Measurements from ENCODE around the gene SOHLH1. TPM values are rescaled to one million over a fixed set of nuclear protein-coding genes. Genes with fewer than 3 reads are reported as not detected.
A peak's percentile ranks its signal among the peaks of the same experiment; 100 is the strongest.

SOHLH1 gene
- polyA plus RNA-seq, 1 of the 3 experiments (the other 2 are of a cell fraction): not detected

DNA sequence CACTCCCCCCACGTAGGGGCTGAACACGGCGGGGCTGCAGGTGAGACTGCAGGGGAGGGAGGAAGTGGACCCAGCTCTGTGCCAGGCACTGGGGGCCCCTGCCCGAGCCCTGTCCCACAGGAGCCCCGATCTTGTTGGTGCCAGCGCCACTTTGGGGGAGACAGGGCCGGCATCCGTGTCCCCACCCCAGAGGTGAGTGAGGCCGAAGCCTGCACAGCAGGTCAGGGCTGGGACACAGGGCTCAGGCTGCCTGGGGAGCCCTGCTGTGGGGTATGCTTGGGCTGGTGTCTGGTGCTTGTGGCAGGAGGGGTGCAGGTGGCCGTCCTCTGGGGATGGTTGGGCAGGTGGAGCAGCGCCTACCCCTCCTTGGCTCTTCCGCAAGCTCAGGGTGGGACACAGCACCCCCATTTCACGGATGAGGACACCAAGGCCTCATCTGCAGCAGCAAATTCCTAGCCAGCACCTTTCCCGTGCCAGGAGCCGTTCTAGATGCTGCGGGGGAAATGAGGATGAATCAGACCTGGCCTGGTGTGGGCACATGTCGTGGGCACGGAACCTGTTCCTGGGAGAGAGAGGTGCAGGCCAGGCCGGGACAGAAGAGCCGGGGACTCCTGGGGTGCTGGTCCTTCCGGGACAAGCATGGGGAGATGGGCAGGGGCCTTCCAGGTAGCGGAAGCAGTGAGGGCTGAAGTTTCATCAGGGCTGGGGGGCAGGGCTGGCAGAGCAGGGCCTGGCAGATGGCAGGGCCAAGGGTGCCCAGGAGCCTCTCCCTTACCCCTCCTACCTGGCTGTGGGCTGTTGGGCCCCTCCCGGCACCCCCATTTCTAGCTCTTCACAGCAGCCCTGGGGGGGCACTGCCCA lies 37.9 kb upstream of the SOHLH1 start:
- Histone ChIP-seq H3K9me3 (no peaks in the 10 kb centered on the region), H3K4me2 (no peak overlapping the region), H3K9ac (no peak overlapping the region), H3F3A (replicated peaks; ENCODE audit: insufficient read depth) (no peaks in the 10 kb centered on the region), H3K4me3 (ENCODE audit: low read depth in 2 of 2, low read length in 1 of 2) (no peak overlapping the region), H3K79me2 (ENCODE audit: insufficient read depth) (no peaks in the 10 kb centered on the region), H4K20me1 (ENCODE audit: insufficient read depth) (no peaks in the 10 kb centered on the region), H3K9me2 (no peaks in the 10 kb centered on the region), H3K4me1 (ENCODE audit: control insufficient read depth in 1 of 2, insufficient read depth in 2 of 2, low read depth in 1 of 2, low read length in 1 of 2) (no peaks in the 10 kb centered on the region), H3K27ac (ENCODE audit: low read depth in 2 of 2, low read length in 1 of 2) (no peak overlapping the region), H2AFZ (ENCODE audit: low read depth) (no peak overlapping the region), H3K36me3 (replicated peaks in 1 of 2; ENCODE audit: control insufficient read depth in 1 of 2, insufficient read depth in 2 of 2, low read length in 1 of 2) (no peaks in the 10 kb centered on the region), H3K27me3 (ENCODE audit: insufficient read depth) (no peaks in the 10 kb centered on the region)
- TF ChIP-seq, protein P1, sequence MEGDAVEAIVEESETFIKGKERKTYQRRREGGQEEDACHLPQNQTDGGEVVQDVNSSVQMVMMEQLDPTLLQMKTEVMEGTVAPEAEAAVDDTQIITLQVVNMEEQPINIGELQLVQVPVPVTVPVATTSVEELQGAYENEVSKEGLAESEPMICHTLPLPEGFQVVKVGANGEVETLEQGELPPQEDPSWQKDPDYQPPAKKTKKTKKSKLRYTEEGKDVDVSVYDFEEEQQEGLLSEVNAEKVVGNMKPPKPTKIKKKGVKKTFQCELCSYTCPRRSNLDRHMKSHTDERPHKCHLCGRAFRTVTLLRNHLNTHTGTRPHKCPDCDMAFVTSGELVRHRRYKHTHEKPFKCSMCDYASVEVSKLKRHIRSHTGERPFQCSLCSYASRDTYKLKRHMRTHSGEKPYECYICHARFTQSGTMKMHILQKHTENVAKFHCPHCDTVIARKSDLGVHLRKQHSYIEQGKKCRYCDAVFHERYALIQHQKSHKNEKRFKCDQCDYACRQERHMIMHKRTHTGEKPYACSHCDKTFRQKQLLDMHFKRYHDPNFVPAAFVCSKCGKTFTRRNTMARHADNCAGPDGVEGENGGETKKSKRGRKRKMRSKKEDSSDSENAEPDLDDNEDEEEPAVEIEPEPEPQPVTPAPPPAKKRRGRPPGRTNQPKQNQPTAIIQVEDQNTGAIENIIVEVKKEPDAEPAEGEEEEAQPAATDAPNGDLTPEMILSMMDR (IDR thresholded peaks at IDR 0.05): no peak
- TF ChIP-seq, protein P2, sequence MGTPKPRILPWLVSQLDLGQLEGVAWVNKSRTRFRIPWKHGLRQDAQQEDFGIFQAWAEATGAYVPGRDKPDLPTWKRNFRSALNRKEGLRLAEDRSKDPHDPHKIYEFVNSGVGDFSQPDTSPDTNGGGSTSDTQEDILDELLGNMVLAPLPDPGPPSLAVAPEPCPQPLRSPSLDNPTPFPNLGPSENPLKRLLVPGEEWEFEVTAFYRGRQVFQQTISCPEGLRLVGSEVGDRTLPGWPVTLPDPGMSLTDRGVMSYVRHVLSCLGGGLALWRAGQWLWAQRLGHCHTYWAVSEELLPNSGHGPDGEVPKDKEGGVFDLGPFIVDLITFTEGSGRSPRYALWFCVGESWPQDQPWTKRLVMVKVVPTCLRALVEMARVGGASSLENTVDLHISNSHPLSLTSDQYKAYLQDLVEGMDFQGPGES (IDR thresholded peaks at IDR 0.05; ENCODE audit: low read depth, low read length): no peak
- TF ChIP-seq, protein P3, sequence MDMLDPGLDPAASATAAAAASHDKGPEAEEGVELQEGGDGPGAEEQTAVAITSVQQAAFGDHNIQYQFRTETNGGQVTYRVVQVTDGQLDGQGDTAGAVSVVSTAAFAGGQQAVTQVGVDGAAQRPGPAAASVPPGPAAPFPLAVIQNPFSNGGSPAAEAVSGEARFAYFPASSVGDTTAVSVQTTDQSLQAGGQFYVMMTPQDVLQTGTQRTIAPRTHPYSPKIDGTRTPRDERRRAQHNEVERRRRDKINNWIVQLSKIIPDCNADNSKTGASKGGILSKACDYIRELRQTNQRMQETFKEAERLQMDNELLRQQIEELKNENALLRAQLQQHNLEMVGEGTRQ (IDR thresholded peaks at IDR 0.05; ENCODE audit: borderline replicate concordance, low read depth, low read length): no peak
- TF ChIP-seq SMC3 (IDR thresholded peaks at IDR 0.05; ENCODE audit: low read depth, low read length): no peak
- no peak for TF ChIP-seq EZH2phosphoT487 (IDR thresholded peaks at IDR 0.05; ENCODE audit: borderline replicate concordance, low read depth)
- 54% methylated on average over 8 of the region's 23 CpGs for WGBS (ENCODE audit: low lambda C conversion rate)
- ChIA-PET CTCF (interaction anchor here (1.0 kb wide), 1 partner anchor 34 kb away, joined by 3 read pairs; no protein-coding TSS in a partner anchor), POLR2A (no interaction called here)
- no peak for DNase-seq

DNA sequence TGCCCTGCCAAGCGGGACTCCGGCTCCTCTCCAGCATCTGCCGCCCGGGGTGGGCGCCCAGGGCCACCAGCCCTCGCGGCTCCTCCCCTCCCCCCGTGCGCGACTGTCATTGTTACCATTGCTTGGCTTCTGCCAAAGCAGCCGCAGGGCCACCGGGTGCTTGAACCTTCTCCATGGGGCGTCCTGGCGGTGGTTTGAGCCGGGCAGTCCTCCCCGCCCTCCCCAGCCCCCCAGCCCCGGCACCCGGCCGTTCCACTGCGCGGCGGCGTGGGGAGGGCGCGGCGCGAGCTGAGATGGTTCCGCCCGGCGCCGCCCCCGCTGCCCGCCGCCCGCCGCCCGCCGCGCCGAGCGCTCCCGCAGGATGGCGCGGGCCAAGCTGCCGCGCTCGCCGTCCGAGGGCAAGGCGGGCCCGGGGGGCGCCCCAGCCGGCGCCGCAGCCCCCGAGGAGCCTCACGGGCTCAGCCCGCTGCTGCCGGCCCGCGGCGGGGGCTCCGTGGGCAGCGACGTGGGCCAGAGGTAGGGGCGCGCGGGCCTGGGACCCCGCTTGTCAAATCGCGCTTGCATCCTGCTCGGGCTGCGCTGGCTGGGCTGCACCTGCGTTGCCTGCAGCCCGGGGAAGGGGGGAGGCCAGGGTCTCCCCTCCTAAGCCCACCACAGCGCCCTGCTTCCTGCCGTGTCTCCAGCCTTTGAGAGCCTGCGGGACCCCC lies 37.1 kb upstream of the SOHLH1 start:
- Histone ChIP-seq H3K79me2 (ENCODE audit: insufficient read depth) (no peaks in the 10 kb centered on the region), H3K4me1 (ENCODE audit: control insufficient read depth in 1 of 2, insufficient read depth in 2 of 2, low read depth in 1 of 2, low read length in 1 of 2) (no peaks in the 10 kb centered on the region), H4K20me1 (ENCODE audit: insufficient read depth) (no peaks in the 10 kb centered on the region), H3F3A (replicated peaks; ENCODE audit: insufficient read depth) (no peaks in the 10 kb centered on the region), H2AFZ (ENCODE audit: low read depth) (no peak overlapping the region), H3K9me3 (no peaks in the 10 kb centered on the region), H3K4me2 (no peak overlapping the region), H3K27me3 (ENCODE audit: insufficient read depth) (no peaks in the 10 kb centered on the region), H3K27ac (ENCODE audit: low read depth in 2 of 2, low read length in 1 of 2) (no peak overlapping the region), H3K4me3 (ENCODE audit: low read depth in 2 of 2, low read length in 1 of 2) (no peak overlapping the region), H3K36me3 (replicated peaks in 1 of 2; ENCODE audit: control insufficient read depth in 1 of 2, insufficient read depth in 2 of 2, low read length in 1 of 2) (no peaks in the 10 kb centered on the region), H3K9ac (no peak overlapping the region), H3K9me2 (no peaks in the 10 kb centered on the region)
- peak; percentile 74 for DNase-seq
- TF ChIP-seq, protein P4, sequence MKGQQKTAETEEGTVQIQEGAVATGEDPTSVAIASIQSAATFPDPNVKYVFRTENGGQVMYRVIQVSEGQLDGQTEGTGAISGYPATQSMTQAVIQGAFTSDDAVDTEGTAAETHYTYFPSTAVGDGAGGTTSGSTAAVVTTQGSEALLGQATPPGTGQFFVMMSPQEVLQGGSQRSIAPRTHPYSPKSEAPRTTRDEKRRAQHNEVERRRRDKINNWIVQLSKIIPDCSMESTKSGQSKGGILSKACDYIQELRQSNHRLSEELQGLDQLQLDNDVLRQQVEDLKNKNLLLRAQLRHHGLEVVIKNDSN (IDR thresholded peaks at IDR 0.05; ENCODE audit: borderline replicate concordance, low read depth): no peak
- TF ChIP-seq, protein P1 (IDR thresholded peaks at IDR 0.05): no peak
- TF ChIP-seq CHD2 (IDR thresholded peaks at IDR 0.05; ENCODE audit: low read length, partially characterized antibody): no peak
- TF ChIP-seq TAF1 (IDR thresholded peaks at IDR 0.05; ENCODE audit: borderline replicate concordance, low read depth, low read length): no peak
- no peak for TF ChIP-seq SMC3 (IDR thresholded peaks at IDR 0.05; ENCODE audit: low read depth, low read length)
- no peak for TF ChIP-seq ELF1 (IDR thresholded peaks at IDR 0.05)
- no peak for TF ChIP-seq FOSL2 (IDR thresholded peaks at IDR 0.05; ENCODE audit: borderline replicate concordance, low read depth)
- ChIA-PET POLR2A (no interaction called here), CTCF (interaction anchor here (1.0 kb wide), 1 partner anchor 34 kb away, joined by 3 read pairs; no protein-coding TSS in a partner anchor)
- 7% methylated on average over 15 of the region's 78 CpGs for WGBS (ENCODE audit: low lambda C conversion rate)

All from SK-N-SH (cell line).